ENCODE data around the gene NUP62.
"Not testable (repeated sequence)": the region's sequence is repeated elsewhere in the genome, so short reads cannot be mapped to it uniquely, and the experiment has no call there.

Gene NUP62

GRCh38 chr19:49929121-49929610 lies at the start of gene NUP62, which contains the start of gene ATF5:
Gene NUP62 (minus strand): TSS chr19:49929504. CDS start chr19:49909807, 19,697 bp downstream.
Gene ATF5 (plus strand): TSS chr19:49929205. CDS start chr19:49930851, 1,646 bp downstream.
- peak; percentile 87 to 89 for DNase-seq (ENCODE audit: low read depth in 2 of 2)

GRCh38 chr19:49978324-49978723 lies 49.0 kb upstream of the NUP62 start:
- DNase-seq (ENCODE audit: low read depth in 2 of 2), result no peak

GRCh38 chr19:49977881-49978280 lies 48.6 kb upstream of the NUP62 start:
- DNase-seq (ENCODE audit: low read depth in 2 of 2), result no peak

DNA sequence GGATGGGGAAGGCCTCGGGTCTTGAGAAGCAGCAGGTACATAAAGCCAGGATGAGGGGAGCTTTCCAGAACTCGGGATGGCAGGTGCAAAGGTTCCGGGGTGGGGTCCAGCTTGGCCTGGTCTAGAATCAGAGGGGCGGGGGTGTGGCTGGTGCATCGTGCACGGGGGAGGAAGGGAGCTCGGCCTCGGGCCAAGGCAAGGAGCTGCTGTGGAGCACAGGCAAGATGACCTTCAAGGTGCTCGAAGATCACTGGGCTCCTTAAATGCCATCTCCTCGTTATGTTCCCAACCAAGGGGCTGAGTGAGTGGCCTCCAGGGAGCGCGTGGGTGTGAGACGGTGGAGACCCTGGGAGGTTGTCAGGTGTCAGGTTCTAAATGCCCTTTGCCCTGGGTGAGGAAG lies 47.8 kb upstream of the NUP62 start:
- DNase-seq (ENCODE audit: low read depth in 2 of 2), result no peak

GRCh38 chr19:49976496-49976895 lies 47.2 kb upstream of the NUP62 start:
- no peak for DNase-seq (ENCODE audit: low read depth in 2 of 2)

DNA sequence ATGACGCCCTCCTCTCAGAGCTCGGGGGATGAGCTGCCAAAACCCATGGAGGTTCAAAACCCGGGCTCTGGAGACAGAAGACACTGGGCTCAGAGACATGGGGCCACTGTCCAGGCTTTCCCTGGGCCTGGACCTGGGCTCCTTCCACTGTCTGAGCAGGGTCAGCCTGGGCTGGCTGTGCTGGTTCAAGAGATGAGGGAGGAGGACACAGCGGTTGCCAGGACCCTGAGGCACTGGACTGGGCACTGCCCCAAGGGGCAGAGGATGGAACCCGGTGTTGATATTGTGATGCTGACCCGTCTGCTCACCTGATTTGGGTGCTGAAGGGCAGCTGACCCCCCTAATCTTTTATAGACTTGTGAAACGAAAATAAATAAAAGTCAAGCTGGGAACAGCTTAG lies 45.7 kb upstream of the NUP62 start:
- no peak for DNase-seq (ENCODE audit: low read depth in 2 of 2)

- DNase-seq (ENCODE audit: low read depth in 2 of 2), result no peak
Measured at GRCh38 chr19:49973987-49974386, 44.7 kb upstream of the NUP62 start.

DNA sequence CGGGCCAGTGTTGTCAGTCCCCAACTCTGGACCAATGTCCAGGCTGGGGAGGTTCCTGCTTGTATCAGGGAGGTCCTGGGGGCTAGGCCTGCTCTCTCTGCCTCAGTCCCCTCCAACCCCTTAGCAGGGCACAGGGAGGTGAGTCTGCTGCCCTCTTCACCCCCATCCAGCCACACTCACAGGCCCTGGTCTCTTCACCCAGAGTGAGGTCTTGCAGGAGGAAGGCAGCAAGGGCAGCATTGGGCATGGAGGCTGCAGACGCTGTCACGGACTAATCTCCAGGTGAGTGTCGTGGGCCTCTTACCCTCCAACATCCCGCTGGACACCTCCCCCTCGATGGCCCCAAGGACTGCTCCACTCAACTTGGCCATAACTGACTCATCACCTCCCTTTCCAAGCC lies 43.5 kb upstream of the NUP62 start:
- DNase-seq (ENCODE audit: low read depth in 2 of 2), result no peak

DNA sequence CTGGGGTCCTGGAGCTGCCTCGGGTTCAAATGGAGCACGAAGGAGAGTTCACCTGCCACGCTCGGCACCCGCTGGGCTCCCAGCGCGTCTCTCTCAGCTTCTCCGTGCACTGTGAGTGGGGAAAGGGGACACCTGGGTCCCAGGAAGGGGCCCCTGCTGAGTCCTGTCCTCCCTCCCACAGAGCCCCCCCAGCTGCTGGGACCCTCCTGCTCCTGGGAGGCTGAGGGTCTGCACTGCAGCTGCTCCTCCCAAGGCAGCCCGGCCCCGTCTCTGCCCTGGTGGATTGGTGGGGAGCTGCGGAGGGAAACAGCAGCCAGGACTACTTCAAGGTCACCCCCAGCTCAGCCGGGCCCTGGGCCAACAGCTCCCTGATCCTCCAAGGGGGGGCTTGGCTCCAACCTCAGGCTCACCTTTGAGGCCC lies 42.7 kb upstream of the NUP62 start:
- DNase-seq (ENCODE audit: low read depth in 2 of 2), result no peak

DNA sequence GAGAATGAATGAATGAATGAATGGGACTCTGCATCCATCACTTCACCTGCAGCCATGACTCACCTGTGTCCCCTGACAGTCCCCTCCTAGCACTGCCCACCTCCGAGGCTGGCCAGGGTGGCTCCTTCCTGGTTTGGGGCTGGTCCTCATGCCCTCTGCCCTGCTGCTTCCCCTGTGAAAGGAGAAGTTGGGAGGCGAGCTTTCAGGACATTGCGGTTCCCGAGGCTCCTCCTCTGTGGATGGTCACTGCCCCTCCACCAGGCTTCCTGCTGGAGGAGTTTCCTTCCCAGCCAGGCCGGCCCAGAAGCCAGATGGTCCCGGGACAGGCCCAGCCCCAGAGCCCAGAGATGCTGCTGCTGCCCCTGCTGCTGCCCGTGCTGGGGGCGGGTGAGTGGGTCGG lies 40.1 kb upstream of the NUP62 start:
- not testable (repeated sequence) for DNase-seq (ENCODE audit: low read depth in 2 of 2)

DNA sequence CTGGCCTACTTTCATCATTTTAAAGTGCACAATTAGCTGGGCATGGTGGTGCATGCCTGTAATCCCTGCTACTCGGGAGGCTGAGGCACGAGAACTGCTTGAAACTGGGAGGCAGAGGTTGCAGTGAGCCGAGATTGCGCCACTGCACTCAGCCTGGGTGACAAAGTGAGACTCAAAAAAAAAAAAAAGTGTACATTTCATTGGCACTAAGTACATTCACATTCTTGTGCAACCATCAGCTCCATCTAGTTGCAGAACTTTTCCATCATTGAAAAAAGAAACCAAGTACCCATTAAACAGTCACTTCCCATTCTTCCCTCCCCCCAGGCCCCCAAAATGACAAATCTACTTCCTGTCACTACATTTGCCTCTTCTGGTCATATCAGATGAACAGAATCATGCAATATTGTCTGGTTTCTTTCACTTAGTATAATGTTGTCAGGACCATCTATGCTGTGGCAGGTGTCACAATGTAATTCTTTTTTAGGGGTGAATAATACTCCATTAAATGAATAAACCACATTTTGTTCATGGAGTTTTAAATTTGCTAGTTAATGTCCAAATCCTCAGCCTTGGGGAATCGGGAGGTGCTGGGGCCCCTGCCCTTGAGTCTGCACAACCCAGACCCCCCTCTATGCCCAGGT lies 39.1 kb upstream of the NUP62 start:
- no peak for DNase-seq (ENCODE audit: low read depth in 2 of 2)

GRCh38 chr19:49960980-49961379 lies 31.7 kb upstream of the NUP62 start, which contains the start of gene SIGLEC11:
Gene SIGLEC11 (minus strand): TSS chr19:49961172. CDS start chr19:49961081, 91 bp downstream.
- DNase-seq (ENCODE audit: low read depth in 2 of 2), result not testable (repeated sequence)

DNA sequence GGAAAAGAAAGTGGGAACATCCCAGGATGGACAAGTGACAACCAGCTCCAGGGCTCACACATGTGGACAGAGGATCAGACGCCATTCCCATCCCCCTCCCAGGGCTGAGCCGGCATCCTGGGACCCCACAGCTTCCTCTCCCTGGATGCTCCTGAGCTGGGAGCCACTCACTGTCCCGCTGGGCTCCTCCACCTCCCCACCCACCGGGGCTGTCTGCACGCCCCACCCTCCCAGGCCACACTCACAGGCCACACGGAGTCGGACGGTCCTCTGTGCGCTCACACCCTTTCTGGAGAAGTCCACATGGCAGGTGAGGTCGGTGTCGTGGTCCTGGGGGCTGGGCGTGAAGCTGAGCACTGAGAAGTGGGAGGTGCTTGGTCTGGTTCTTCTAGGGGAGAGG lies 30.6 kb upstream of the NUP62 start:
- DNase-seq (ENCODE audit: low read depth in 2 of 2), result not testable (repeated sequence)

DNA sequence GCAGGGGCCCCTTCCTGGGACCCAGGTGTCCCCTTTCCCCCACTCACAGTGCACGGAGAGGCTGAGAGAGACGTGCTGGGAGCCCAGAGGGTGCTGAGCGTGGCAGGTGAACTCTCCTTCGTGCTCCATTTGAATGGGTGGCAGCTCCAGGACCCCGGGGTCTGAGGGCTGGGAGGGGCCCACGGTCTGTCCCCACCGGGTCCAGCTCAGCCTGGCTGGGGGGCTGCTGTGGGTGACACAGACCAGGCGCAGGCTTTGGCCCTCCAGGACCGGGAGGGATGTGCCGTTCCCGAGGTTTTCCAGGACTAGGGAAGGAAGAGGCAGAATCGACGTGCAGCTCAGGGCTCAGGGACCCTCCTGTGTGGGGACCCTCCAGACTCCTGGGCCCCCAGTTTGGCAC lies 29.3 kb upstream of the NUP62 start:
- DNase-seq (ENCODE audit: low read depth in 2 of 2), result not testable (repeated sequence)

DNA sequence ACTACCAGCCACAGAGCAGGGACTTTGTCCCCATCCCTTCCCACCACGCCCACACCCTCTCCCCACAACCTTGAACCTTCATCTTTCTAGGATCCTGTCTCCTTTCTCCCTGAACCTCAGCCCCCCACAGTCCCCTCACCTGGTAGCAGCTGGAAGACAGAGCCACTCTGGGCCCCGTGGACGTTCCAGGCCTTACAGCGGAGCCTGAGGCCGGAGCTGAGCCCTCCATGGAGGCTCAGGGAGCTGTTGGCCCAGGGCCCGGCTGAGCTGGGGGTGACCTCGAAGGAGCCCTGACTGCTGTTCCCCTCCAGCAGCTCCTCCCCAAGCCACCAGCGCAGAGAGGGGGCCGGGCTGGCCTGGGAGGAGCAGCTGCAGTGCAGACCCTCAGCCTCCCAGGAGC lies 28.8 kb upstream of the NUP62 start:
- not testable (repeated sequence) for DNase-seq (ENCODE audit: low read depth in 2 of 2)

- no peak for DNase-seq (ENCODE audit: low read depth in 2 of 2)
Measured at GRCh38 chr19:49957262-49957915, 28.1 kb upstream of the NUP62 start.

GRCh38 chr19:49956115-49956495 lies 26.8 kb upstream of the NUP62 start:
- no peak for DNase-seq (ENCODE audit: low read depth in 2 of 2)

GRCh38 chr19:49954933-49955332 lies 25.6 kb upstream of the NUP62 start:
- no peak for DNase-seq (ENCODE audit: low read depth in 2 of 2)

GRCh38 chr19:49954092-49954829 lies 25.0 kb upstream of the NUP62 start:
- DNase-seq (ENCODE audit: low read depth in 2 of 2), result no peak

DNA sequence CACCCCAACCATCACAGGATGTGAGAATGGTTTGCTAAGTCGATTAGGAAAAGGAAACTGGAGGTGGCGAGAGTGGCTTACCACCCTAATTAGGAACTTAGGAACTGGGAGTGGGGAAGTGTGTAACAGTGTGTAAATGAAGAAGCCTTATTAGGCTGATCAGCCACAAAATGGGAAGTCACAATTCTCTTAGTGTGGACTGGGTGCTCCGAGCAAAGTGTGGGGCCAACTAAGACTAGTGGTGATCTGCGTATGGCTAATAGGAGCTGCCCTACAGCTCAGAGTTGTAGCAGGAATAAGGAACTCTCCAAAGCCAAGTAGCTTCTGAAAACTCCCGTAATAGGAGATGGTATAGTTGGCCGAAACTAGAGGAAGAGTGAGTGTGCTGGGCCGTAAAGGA lies 24.1 kb upstream of the NUP62 start:
- no peak for DNase-seq (ENCODE audit: low read depth in 2 of 2)

DNA sequence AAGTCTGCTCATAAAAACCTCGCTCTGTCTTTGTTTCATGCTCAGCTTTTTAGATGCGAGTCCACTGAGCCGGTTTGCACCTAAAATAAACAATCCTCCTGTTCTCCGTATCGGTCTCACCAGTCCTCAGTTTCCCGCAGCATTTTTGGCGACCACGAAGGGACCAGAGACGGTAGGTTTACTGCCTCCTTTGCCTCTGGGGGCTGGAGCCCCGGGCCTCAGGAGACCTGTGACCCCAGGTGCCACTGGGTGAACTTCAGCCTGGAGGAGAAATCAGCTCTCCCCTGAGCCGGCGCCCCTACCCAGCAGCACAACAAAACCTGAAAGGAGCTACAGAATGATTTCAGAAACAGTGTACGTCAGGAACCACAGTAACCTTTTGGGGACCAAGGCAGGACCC lies 23.6 kb upstream of the NUP62 start:
- no peak for DNase-seq (ENCODE audit: low read depth in 2 of 2)

- DNase-seq (ENCODE audit: low read depth in 2 of 2), result no peak
Measured at GRCh38 chr19:49952479-49952836, 23.2 kb upstream of the NUP62 start.

All from stimulated activated CD8-positive, alpha-beta memory T cell treated with anti-CD3 and anti-CD28 coated beads, Interleukin-15, amount 100 ng/mL, for 48 hours (primary cell).